Upper lobe of right lung (tissue), 1 donor: ENCODE measurements around the gene FYN. TPM values are rescaled to one million over a fixed set of nuclear protein-coding genes. Genes with fewer than 3 reads are reported as not detected.

ENCODE experiments used
- ATAC-seq: fragments of 200-7000 bp; cut with Tn5 transposase; one replicate; pipeline ENCODE4 v1.9.1; 2020; ENCODE audit warnings: mild to moderate bottlenecking, moderate library complexity
- DNase-seq: peaks from one replicate; pipeline ENCODE4 v3.0.0-alpha.2; 2020
- H3K27ac ChIP-seq: fragments of 200-600 bp; one replicate; pipeline ENCODE4 v1.8.0; 2022
- H3K27me3 ChIP-seq: fragments of 200-600 bp; one replicate; pipeline ENCODE4 v1.8.0; 2022; ENCODE audit warnings: mild to moderate bottlenecking
- H3K36me3 ChIP-seq: fragments of 200-600 bp; one replicate; pipeline ENCODE4 v1.8.0; 2022
- H3K4me1 ChIP-seq: fragments of 200-600 bp; one replicate; pipeline ENCODE4 v1.8.0; 2022
- H3K4me3 ChIP-seq: fragments of 200-600 bp; one replicate; pipeline ENCODE4 v1.8.0; 2022; ENCODE audit warnings: mild to moderate bottlenecking
- H3K9me3 ChIP-seq: fragments of 200-600 bp; one replicate; pipeline ENCODE4 v1.8.0; 2022
- intact Hi-C: fragments of 100-400 bp; cut with DNase I; formaldehyde crosslinking; loops from one replicate; pipeline ENCODE4 v1.11.0; 2022
- total RNA-seq: library from RNA; stranded (reverse); fragmentation: NEBNext Ultra II Directional; extraction: Animal tissue kit (Norgen Biotek cat#: 25700); gene quantifications from one replicate; pipeline ENCODE4 v1.2.1, GENCODE V29; 2021
- TF ChIP-seq, protein P1 (sequence below): fragments of 200-600 bp; IDR thresholded peaks from one replicate; pipeline ENCODE4 v1.8.0; 2022; ENCODE audit warnings: antibody characterized with exemption
- donor health status: DM: no; HTN: yes; CAD: no; lungs with severe emphysema.

The FYN gene
- total RNA-seq, 1 donor from 2014 or later = 115 TPM

- peaks cover 29% of the 10 kb centered on the region for H3K4me1 ChIP-seq
- H3K27me3 ChIP-seq = no peaks in the 10 kb centered on the region
- DNase-seq (no peak), ATAC-seq (no peak)
- peaks cover 29% of the 10 kb centered on the region for H3K36me3 ChIP-seq
- H3K4me3 ChIP-seq = no peak overlapping the region
- TF ChIP-seq, protein P1, sequence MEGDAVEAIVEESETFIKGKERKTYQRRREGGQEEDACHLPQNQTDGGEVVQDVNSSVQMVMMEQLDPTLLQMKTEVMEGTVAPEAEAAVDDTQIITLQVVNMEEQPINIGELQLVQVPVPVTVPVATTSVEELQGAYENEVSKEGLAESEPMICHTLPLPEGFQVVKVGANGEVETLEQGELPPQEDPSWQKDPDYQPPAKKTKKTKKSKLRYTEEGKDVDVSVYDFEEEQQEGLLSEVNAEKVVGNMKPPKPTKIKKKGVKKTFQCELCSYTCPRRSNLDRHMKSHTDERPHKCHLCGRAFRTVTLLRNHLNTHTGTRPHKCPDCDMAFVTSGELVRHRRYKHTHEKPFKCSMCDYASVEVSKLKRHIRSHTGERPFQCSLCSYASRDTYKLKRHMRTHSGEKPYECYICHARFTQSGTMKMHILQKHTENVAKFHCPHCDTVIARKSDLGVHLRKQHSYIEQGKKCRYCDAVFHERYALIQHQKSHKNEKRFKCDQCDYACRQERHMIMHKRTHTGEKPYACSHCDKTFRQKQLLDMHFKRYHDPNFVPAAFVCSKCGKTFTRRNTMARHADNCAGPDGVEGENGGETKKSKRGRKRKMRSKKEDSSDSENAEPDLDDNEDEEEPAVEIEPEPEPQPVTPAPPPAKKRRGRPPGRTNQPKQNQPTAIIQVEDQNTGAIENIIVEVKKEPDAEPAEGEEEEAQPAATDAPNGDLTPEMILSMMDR = no peak
- no peaks in the 10 kb centered on the region for H3K9me3 ChIP-seq
- H3K27ac ChIP-seq = no peak overlapping the region
- intact Hi-C loops = no loop called here
Observed at GRCh38 chr6:111689419-111689818, 183.8 kb downstream of the FYN start.

GRCh38 chr6:111688331-111688730 is 184.9 kb downstream of the FYN start:
- Histone ChIP-seq H3K27ac (no peak overlapping the region), H3K36me3 (peaks cover 18% of the 10 kb centered on the region), H3K27me3 (no peaks in the 10 kb centered on the region), H3K4me1 (peaks cover 37% of the 10 kb centered on the region), H3K4me3 (no peak overlapping the region), H3K9me3 (no peaks in the 10 kb centered on the region)
- intact Hi-C loops = no loop called here
- TF ChIP-seq, protein P1 = no peak
- DNase-seq (no peak), ATAC-seq (no peak)

- H3K27ac ChIP-seq = no peak overlapping the region
- H3K27me3 ChIP-seq = no peaks in the 10 kb centered on the region
- H3K36me3 ChIP-seq = peaks cover 11% of the 10 kb centered on the region
- intact Hi-C loops = no loop called here
- no peak for DNase-seq
- H3K4me3 ChIP-seq = no peak overlapping the region
- peaks cover 42% of the 10 kb centered on the region for H3K4me1 ChIP-seq
- TF ChIP-seq, protein P1 = no peak
- no peaks in the 10 kb centered on the region for H3K9me3 ChIP-seq
- ATAC-seq = no peak
Observed at GRCh38 chr6:111687652-111688051, 185.6 kb downstream of the FYN start.

DNA sequence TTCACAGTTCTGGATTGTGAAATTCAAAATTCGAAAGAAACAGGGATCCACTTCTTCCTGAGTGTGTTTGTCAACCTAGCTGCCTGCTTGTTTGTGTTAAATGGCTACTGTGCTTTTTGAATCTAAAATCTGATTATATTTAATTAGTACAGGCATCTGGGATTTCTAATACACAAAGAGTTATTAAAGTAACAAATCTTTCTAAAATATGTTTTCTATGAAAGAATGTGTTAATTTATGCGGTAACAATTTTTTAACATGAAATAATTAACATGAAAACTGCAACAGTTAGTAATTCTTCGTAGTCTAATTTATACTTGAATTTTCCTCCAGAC is 186.4 kb downstream of the FYN start:
- Histone ChIP-seq H3K27me3 (no peaks in the 10 kb centered on the region), H3K4me3 (no peak overlapping the region), H3K27ac (peak overlapping the region; percentile 61), H3K36me3 (peaks cover 5% of the 10 kb centered on the region), H3K4me1 (peaks cover 41% of the 10 kb centered on the region), H3K9me3 (no peaks in the 10 kb centered on the region)
- TF ChIP-seq, protein P1 = no peak
- intact Hi-C loops = no loop called here
- ATAC-seq (no peak), DNase-seq (no peak)

GRCh38 chr6:111686249-111686931 is 186.9 kb downstream of the FYN start:
- intact Hi-C loops = no loop called here
- DNase-seq (no peak), ATAC-seq (no peak)
- no peaks in the 10 kb centered on the region for H3K9me3 ChIP-seq
- peaks cover 41% of the 10 kb centered on the region for H3K4me1 ChIP-seq
- no peak overlapping the region for H3K4me3 ChIP-seq
- TF ChIP-seq, protein P1 = no peak
- H3K27ac ChIP-seq = peak overlapping the region; percentile 61
- no peaks in the 10 kb centered on the region for H3K27me3 ChIP-seq
- peaks cover 5% of the 10 kb centered on the region for H3K36me3 ChIP-seq

DNA sequence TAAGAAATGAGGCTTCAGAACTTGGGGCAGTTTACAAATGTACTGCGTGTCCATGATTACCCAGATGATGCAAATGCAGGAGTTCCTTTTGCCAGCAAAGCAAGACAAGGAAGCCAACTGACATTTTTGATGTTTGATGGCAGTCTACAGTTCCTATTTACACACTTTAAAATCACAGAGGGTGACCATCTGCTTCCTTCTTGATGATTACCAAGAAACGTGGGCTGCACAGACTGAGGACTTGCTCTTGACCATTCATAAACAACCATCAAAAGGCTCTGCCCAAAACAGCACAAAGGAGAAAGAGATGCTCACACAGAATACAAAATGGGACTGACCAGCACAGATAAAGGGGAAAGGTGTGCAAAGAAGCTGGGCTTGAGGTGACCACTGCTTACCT is 187.7 kb downstream of the FYN start:
- intact Hi-C loops = no loop called here
- Histone ChIP-seq H3K4me3 (no peak overlapping the region), H3K27me3 (no peaks in the 10 kb centered on the region), H3K27ac (peak overlapping the region; percentile 70), H3K36me3 (peaks cover 5% of the 10 kb centered on the region), H3K9me3 (no peaks in the 10 kb centered on the region), H3K4me1 (peaks cover 41% of the 10 kb centered on the region)
- ATAC-seq = no peak
- DNase-seq = no peak
- TF ChIP-seq, protein P1 = no peak
